KMS-11 (cell line): ENCODE results near the gene RP2.

Source experiments
- H2AFZ ChIP-seq: fragments of 200-600 bp; sonication (generic); 2 replicates; pipeline ENCODE4 v1.6.1; 2016; ENCODE audit warnings: antibody characterized with exemption, mixed run types, low read depth
- H3K27ac ChIP-seq: fragments of 200-600 bp; sonication (generic); 2 replicates; pipeline ENCODE4 v1.6.1; 2016; ENCODE audit warnings: mild to moderate bottlenecking, mixed run types
- H3K27me3 ChIP-seq: fragments of 200-600 bp; sonication (generic); 2 replicates; pipeline ENCODE4 v1.6.1; 2017; ENCODE audit warnings: mild to moderate bottlenecking, low read depth, mixed run types, moderate library complexity; ENCODE audit not compliant: insufficient read depth
- H3K36me3 ChIP-seq: fragments of 200-600 bp; sonication (generic); 2 replicates; pipeline ENCODE4 v1.6.1; 2017; ENCODE audit warnings: mild to moderate bottlenecking, mixed run types; ENCODE audit not compliant: insufficient read depth
- H3K4me1 ChIP-seq: fragments of 200-600 bp; sonication (generic); 2 replicates; pipeline ENCODE4 v1.6.1; 2016; ENCODE audit warnings: mild to moderate bottlenecking, low read depth, mixed run types; ENCODE audit not compliant: poor library complexity, severe bottlenecking
- H3K4me2 ChIP-seq: fragments of 200-600 bp; sonication (generic); 2 replicates; pipeline ENCODE4 v1.7.0; 2016; ENCODE audit warnings: mild to moderate bottlenecking, mixed run types
- H3K4me3 ChIP-seq: fragments of 200-600 bp; sonication (generic); IDR thresholded peaks from 2 replicates; pipeline ENCODE4 v1.6.1; 2017; ENCODE audit warnings: low read depth, low read length, mixed read lengths; ENCODE audit not compliant: insufficient read depth
- H3K79me2 ChIP-seq: fragments of 200-600 bp; sonication (generic); 2 replicates; pipeline ENCODE4 v1.6.1; 2016; ENCODE audit warnings: low read depth, mixed run types; ENCODE audit not compliant: insufficient read depth
- H3K9ac ChIP-seq: fragments of 200-600 bp; sonication (generic); 2 replicates; pipeline ENCODE4 v1.6.1; 2016; ENCODE audit warnings: mild to moderate bottlenecking, mixed run types
- H4K20me1 ChIP-seq: fragments of 200-600 bp; sonication (generic); 2 replicates; pipeline ENCODE4 v1.6.1; 2016; ENCODE audit warnings: mild to moderate bottlenecking, mixed run types; ENCODE audit not compliant: insufficient read depth
- CTCF ChIP-seq: fragments of 200-600 bp; sonication (generic); conservative IDR thresholded peaks from 2 replicates; pipeline ENCODE4 v1.6.1; 2017; ENCODE audit warnings: low read depth, mild to moderate bottlenecking, antibody characterized with exemption, low read length, moderate library complexity, mixed read lengths

RP2 gene

DNA sequence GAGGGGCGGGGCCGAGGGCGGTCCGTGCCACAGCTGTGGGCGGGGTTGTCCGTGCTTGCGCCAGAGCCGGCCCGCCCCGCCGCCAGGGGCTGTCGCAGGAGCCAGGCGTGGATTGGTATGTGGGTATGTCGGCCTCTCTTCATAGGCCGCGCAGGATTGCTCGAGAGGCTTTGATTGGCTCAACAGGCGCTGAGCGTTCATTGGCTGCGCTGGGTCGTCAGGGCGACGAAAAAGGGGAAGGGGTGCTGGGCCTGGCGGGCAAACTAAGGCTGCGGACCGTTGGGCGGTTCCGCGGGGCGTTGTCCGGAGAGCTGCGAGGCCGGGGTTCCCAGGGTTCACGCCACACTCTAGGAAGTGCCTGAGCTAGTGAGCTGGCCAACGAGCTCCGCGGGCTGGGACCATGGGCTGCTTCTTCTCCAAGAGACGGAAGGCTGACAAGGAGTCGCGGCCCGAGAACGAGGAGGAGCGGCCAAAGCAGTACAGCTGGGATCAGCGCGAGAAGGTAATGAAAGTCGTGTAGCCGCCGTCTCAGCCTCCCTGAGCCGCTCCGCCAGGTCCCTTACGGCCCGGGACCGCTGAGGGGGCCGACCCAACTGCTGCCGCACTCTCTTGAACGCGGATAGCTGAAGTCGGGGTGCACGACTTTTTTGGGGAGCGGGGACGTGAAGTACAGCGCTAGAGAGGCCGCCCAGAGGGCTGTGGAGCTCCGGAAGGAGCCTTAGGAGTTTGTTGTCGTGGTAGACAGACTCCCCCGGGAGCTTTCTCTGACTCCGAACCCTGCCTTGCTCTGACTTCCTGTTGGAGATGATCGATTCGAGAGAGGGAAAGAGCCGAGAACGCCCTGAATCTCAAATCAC, at the start of gene RP2:
Gene RP2 (plus strand): TSS at position 343 of the 857 bp plus-strand sequence. CDS start 58 bp downstream, at position 401.
- Histone ChIP-seq H3K9ac (peak within 1 kb of the TSS; percentile 64), H3K4me3 (no peak within 1 kb of the TSS), H3K36me3 (no peaks in the 10 kb centered on the region), H3K79me2 (peaks cover 40% of the 10 kb centered on the region; the same call in 1 of the 2 replicates), H4K20me1 (no peaks in the 10 kb centered on the region), H3K27ac (peak within 1 kb of the TSS; percentile 57), H3K4me2 (peak within 1 kb of the TSS; percentile 52), H2AFZ (peak within 1 kb of the TSS; percentile 66), H3K27me3 (no peaks in the 10 kb centered on the region), H3K4me1 (peaks cover 17% of the 10 kb centered on the region)
- no peak for TF ChIP-seq CTCF

- Histone ChIP-seq H3K4me2 (no peak overlapping the region), H4K20me1 (no peaks in the 10 kb centered on the region), H3K79me2 (no peaks in the 10 kb centered on the region), H3K4me3 (no peak overlapping the region), H3K27me3 (no peaks in the 10 kb centered on the region), H3K9ac (no peak overlapping the region), H3K4me1 (no peaks in the 10 kb centered on the region), H3K27ac (no peak overlapping the region), H3K36me3 (no peaks in the 10 kb centered on the region), H2AFZ (no peak overlapping the region)
- no peak for TF ChIP-seq CTCF
Observed at GRCh38 chrX:46788902-46789301, 47.9 kb upstream of the RP2 start.

- H2AFZ ChIP-seq: no peak overlapping the region
- H3K27ac ChIP-seq: no peak overlapping the region
- no peak overlapping the region for H3K4me3 ChIP-seq
- H3K9ac ChIP-seq: no peak overlapping the region
- no peaks in the 10 kb centered on the region for H3K36me3 ChIP-seq
- H4K20me1 ChIP-seq: no peaks in the 10 kb centered on the region
- no peaks in the 10 kb centered on the region for H3K4me1 ChIP-seq
- no peaks in the 10 kb centered on the region for H3K27me3 ChIP-seq
- no peak for TF ChIP-seq CTCF
- no peak overlapping the region for H3K4me2 ChIP-seq
- no peaks in the 10 kb centered on the region for H3K79me2 ChIP-seq
Observed at GRCh38 chrX:46791927-46792809, 44.7 kb upstream of the RP2 start.

- Histone ChIP-seq H3K9ac (no peak overlapping the region), H3K4me2 (no peak overlapping the region), H3K4me1 (no peaks in the 10 kb centered on the region), H3K36me3 (no peaks in the 10 kb centered on the region), H3K27me3 (no peaks in the 10 kb centered on the region), H3K27ac (no peak overlapping the region), H4K20me1 (no peaks in the 10 kb centered on the region), H2AFZ (no peak overlapping the region), H3K79me2 (no peaks in the 10 kb centered on the region), H3K4me3 (no peak overlapping the region)
- TF ChIP-seq CTCF: no peak
Observed at GRCh38 chrX:46792810-46793188, 44.0 kb upstream of the RP2 start.
